Measurements from ENCODE around the gene SPOCK1. TPM values are rescaled to one million over a fixed set of nuclear protein-coding genes. Genes with fewer than 3 reads are reported as not detected.

The SPOCK1 gene
- total and polyA plus RNA-seq, 4 experiments from 2014 or later = not detected

- intact Hi-C loops (cut with micrococcal nuclease) = no loop called here
- no peaks in the 10 kb centered on the region for H3K4me1 ChIP-seq (ENCODE audit: insufficient read depth, low read length)
- Mint-ChIP-seq H3K36me3 (no peaks in the 10 kb centered on the region), H3K27ac (no peak overlapping the region), H3K4me1 (no peaks in the 10 kb centered on the region), H3K27me3 (peaks cover 0 to 7% of the 10 kb centered on the region in 2 donors), H3K4me3 (no peak overlapping the region), H3K9me3 (no peaks in the 10 kb centered on the region)
- H3K9me3 ChIP-seq (ENCODE audit: control insufficient read depth in 1 of 2, low read length in 2 of 2) = no peaks in the 10 kb centered on the region
- ChIA-PET POLR2A (ENCODE audit: partially characterized antibody) (no interaction called here), CTCF (ENCODE audit: partially characterized antibody) (no interaction called here)
- H3K36me3 ChIP-seq (ENCODE audit: insufficient read depth, low read length) = no peaks in the 10 kb centered on the region
- no peak for DNase-seq
- no peak overlapping the region for H3K4me3 ChIP-seq (ENCODE audit: low read length in 2 of 2)
- H3K27me3 ChIP-seq (ENCODE audit: insufficient read depth, low read length) = no peaks in the 10 kb centered on the region
- no peak overlapping the region for H3K27ac ChIP-seq (ENCODE audit: low read depth, low read length)
Observed at GRCh38 chr5:137291031-137291430, 208.1 kb downstream of the SPOCK1 start.

GRCh38 chr5:137290373-137290772 is 208.8 kb downstream of the SPOCK1 start:
- CTCF ChIA-PET (ENCODE audit: partially characterized antibody) = no interaction called here
- peaks cover 0 to 7% of the 10 kb centered on the region in 2 donors for H3K27me3 Mint-ChIP-seq
- H3K4me1 ChIP-seq (ENCODE audit: insufficient read depth, low read length) = no peaks in the 10 kb centered on the region
- no peak overlapping the region for H3K27ac Mint-ChIP-seq
- no peaks in the 10 kb centered on the region for H3K36me3 ChIP-seq (ENCODE audit: insufficient read depth, low read length)
- no peaks in the 10 kb centered on the region for H3K4me1 Mint-ChIP-seq
- no peak overlapping the region for H3K4me3 ChIP-seq (ENCODE audit: low read length in 2 of 2)
- no peaks in the 10 kb centered on the region for H3K36me3 Mint-ChIP-seq
- H3K27me3 ChIP-seq (ENCODE audit: insufficient read depth, low read length) = no peaks in the 10 kb centered on the region
- H3K27ac ChIP-seq (ENCODE audit: low read depth, low read length) = no peak overlapping the region
- POLR2A ChIA-PET (ENCODE audit: partially characterized antibody) = no interaction called here
- no peak for DNase-seq
- no peak overlapping the region for H3K4me3 Mint-ChIP-seq
- intact Hi-C loops (cut with micrococcal nuclease) = no loop called here
- H3K9me3 Mint-ChIP-seq = no peaks in the 10 kb centered on the region
- no peaks in the 10 kb centered on the region for H3K9me3 ChIP-seq (ENCODE audit: control insufficient read depth in 1 of 2, low read length in 2 of 2)

- Histone ChIP-seq H3K4me1 (ENCODE audit: insufficient read depth, low read length) (no peaks in the 10 kb centered on the region), H3K36me3 (ENCODE audit: insufficient read depth, low read length) (no peaks in the 10 kb centered on the region), H3K9me3 (ENCODE audit: control insufficient read depth in 1 of 2, low read length in 2 of 2) (no peaks in the 10 kb centered on the region), H3K27me3 (ENCODE audit: insufficient read depth, low read length) (no peaks in the 10 kb centered on the region), H3K4me3 (ENCODE audit: low read length in 2 of 2) (no peak overlapping the region), H3K27ac (ENCODE audit: low read depth, low read length) (no peak overlapping the region)
- no peak for DNase-seq
- POLR2A ChIA-PET (ENCODE audit: partially characterized antibody) = no interaction called here
- Mint-ChIP-seq H3K27me3 (peaks cover 0 to 7% of the 10 kb centered on the region in 2 donors), H3K4me1 (no peaks in the 10 kb centered on the region), H3K4me3 (no peak overlapping the region), H3K27ac (no peak overlapping the region), H3K9me3 (no peaks in the 10 kb centered on the region), H3K36me3 (no peaks in the 10 kb centered on the region)
- intact Hi-C loops (cut with micrococcal nuclease) = no loop called here
- CTCF ChIA-PET (ENCODE audit: partially characterized antibody) = no interaction called here
Observed at GRCh38 chr5:137289856-137290255, 209.3 kb downstream of the SPOCK1 start.

GRCh38 chr5:137287569-137287968 is 211.6 kb downstream of the SPOCK1 start:
- Histone ChIP-seq H3K9me3 (ENCODE audit: control insufficient read depth in 1 of 2, low read length in 2 of 2) (no peaks in the 10 kb centered on the region), H3K4me1 (ENCODE audit: insufficient read depth, low read length) (no peaks in the 10 kb centered on the region), H3K27me3 (ENCODE audit: insufficient read depth, low read length) (no peaks in the 10 kb centered on the region), H3K36me3 (ENCODE audit: insufficient read depth, low read length) (no peaks in the 10 kb centered on the region), H3K27ac (ENCODE audit: low read depth, low read length) (no peak overlapping the region), H3K4me3 (ENCODE audit: low read length in 2 of 2) (no peak overlapping the region)
- Mint-ChIP-seq H3K36me3 (no peaks in the 10 kb centered on the region), H3K4me3 (no peak overlapping the region), H3K4me1 (no peaks in the 10 kb centered on the region), H3K27ac (no peak overlapping the region), H3K9me3 (no peaks in the 10 kb centered on the region), H3K27me3 (peaks cover 0 to 8% of the 10 kb centered on the region in 2 donors)
- no peak for DNase-seq
- ChIA-PET CTCF (ENCODE audit: partially characterized antibody) (no interaction called here), POLR2A (ENCODE audit: partially characterized antibody) (no interaction called here)
- intact Hi-C loops (cut with micrococcal nuclease) = no loop called here

- CTCF ChIA-PET (ENCODE audit: partially characterized antibody) = no interaction called here
- no peaks in the 10 kb centered on the region for H3K27me3 ChIP-seq (ENCODE audit: insufficient read depth, low read length)
- Mint-ChIP-seq H3K4me3 (no peak overlapping the region), H3K27me3 (peaks cover 0 to 9% of the 10 kb centered on the region in 2 donors), H3K27ac (no peak overlapping the region), H3K9me3 (no peaks in the 10 kb centered on the region), H3K4me1 (no peaks in the 10 kb centered on the region), H3K36me3 (no peaks in the 10 kb centered on the region)
- no peak for DNase-seq
- no peak overlapping the region for H3K4me3 ChIP-seq (ENCODE audit: low read length in 2 of 2)
- H3K36me3 ChIP-seq (ENCODE audit: insufficient read depth, low read length) = no peaks in the 10 kb centered on the region
- no peaks in the 10 kb centered on the region for H3K4me1 ChIP-seq (ENCODE audit: insufficient read depth, low read length)
- H3K9me3 ChIP-seq (ENCODE audit: control insufficient read depth in 1 of 2, low read length in 2 of 2) = no peaks in the 10 kb centered on the region
- POLR2A ChIA-PET (ENCODE audit: partially characterized antibody) = no interaction called here
- no peak overlapping the region for H3K27ac ChIP-seq (ENCODE audit: low read depth, low read length)
- intact Hi-C loops (cut with micrococcal nuclease) = no loop called here
Observed at GRCh38 chr5:137286025-137286610, 213.0 kb downstream of the SPOCK1 start.

GRCh38 chr5:137283801-137284200 is 215.3 kb downstream of the SPOCK1 start:
- no peak overlapping the region for H3K4me3 ChIP-seq (ENCODE audit: low read length in 2 of 2)
- H3K27ac Mint-ChIP-seq = no peak overlapping the region
- CTCF ChIA-PET (ENCODE audit: partially characterized antibody) = no interaction called here
- no peaks in the 10 kb centered on the region for H3K36me3 Mint-ChIP-seq
- no peaks in the 10 kb centered on the region for H3K4me1 ChIP-seq (ENCODE audit: insufficient read depth, low read length)
- no peaks in the 10 kb centered on the region for H3K4me1 Mint-ChIP-seq
- POLR2A ChIA-PET (ENCODE audit: partially characterized antibody) = no interaction called here
- no peaks in the 10 kb centered on the region for H3K9me3 ChIP-seq (ENCODE audit: control insufficient read depth in 1 of 2, low read length in 2 of 2)
- H3K36me3 ChIP-seq (ENCODE audit: insufficient read depth, low read length) = no peaks in the 10 kb centered on the region
- no peak overlapping the region for H3K4me3 Mint-ChIP-seq
- H3K27ac ChIP-seq (ENCODE audit: low read depth, low read length) = no peak overlapping the region
- H3K27me3 Mint-ChIP-seq = peaks cover 1 to 8% of the 10 kb centered on the region in 2 donors
- DNase-seq = no peak
- no peaks in the 10 kb centered on the region for H3K9me3 Mint-ChIP-seq
- intact Hi-C loops (cut with micrococcal nuclease) = no loop called here
- H3K27me3 ChIP-seq (ENCODE audit: insufficient read depth, low read length) = no peaks in the 10 kb centered on the region

- Histone ChIP-seq H3K4me1 (ENCODE audit: insufficient read depth, low read length) (no peaks in the 10 kb centered on the region), H3K36me3 (ENCODE audit: insufficient read depth, low read length) (no peaks in the 10 kb centered on the region), H3K9me3 (ENCODE audit: control insufficient read depth in 1 of 2, low read length in 2 of 2) (no peaks in the 10 kb centered on the region), H3K27ac (ENCODE audit: low read depth, low read length) (no peak overlapping the region), H3K27me3 (ENCODE audit: insufficient read depth, low read length) (no peaks in the 10 kb centered on the region), H3K4me3 (ENCODE audit: low read length in 2 of 2) (no peak overlapping the region)
- no peaks in the 10 kb centered on the region for H3K9me3 Mint-ChIP-seq
- intact Hi-C loops (cut with micrococcal nuclease) = no loop called here
- no peak for DNase-seq
- POLR2A ChIA-PET (ENCODE audit: partially characterized antibody) = no interaction called here
- no peak overlapping the region for H3K4me3 Mint-ChIP-seq
- H3K4me1 Mint-ChIP-seq = no peaks in the 10 kb centered on the region
- no peaks in the 10 kb centered on the region for H3K36me3 Mint-ChIP-seq
- H3K27ac Mint-ChIP-seq = no peak overlapping the region
- CTCF ChIA-PET (ENCODE audit: partially characterized antibody) = no interaction called here
- H3K27me3 Mint-ChIP-seq = peaks cover 1 to 3% of the 10 kb centered on the region in 2 donors
Observed at GRCh38 chr5:137282216-137282615, 216.9 kb downstream of the SPOCK1 start.

GRCh38 chr5:137281201-137281600 is 217.9 kb downstream of the SPOCK1 start:
- Histone ChIP-seq H3K9me3 (ENCODE audit: control insufficient read depth in 1 of 2, low read length in 2 of 2) (no peaks in the 10 kb centered on the region), H3K36me3 (ENCODE audit: insufficient read depth, low read length) (no peaks in the 10 kb centered on the region), H3K4me1 (ENCODE audit: insufficient read depth, low read length) (no peaks in the 10 kb centered on the region), H3K4me3 (ENCODE audit: low read length in 2 of 2) (no peak overlapping the region), H3K27me3 (ENCODE audit: insufficient read depth, low read length) (no peaks in the 10 kb centered on the region), H3K27ac (ENCODE audit: low read depth, low read length) (no peak overlapping the region)
- Mint-ChIP-seq H3K4me3 (no peak overlapping the region), H3K27ac (no peak overlapping the region), H3K36me3 (no peaks in the 10 kb centered on the region), H3K4me1 (no peaks in the 10 kb centered on the region), H3K9me3 (no peaks in the 10 kb centered on the region), H3K27me3 (peaks cover 1 to 3% of the 10 kb centered on the region in 2 donors)
- DNase-seq = no peak
- intact Hi-C loops (cut with micrococcal nuclease) = no loop called here
- ChIA-PET POLR2A (ENCODE audit: partially characterized antibody) (no interaction called here), CTCF (ENCODE audit: partially characterized antibody) (no interaction called here)
